ENCODE data around the gene HTT.

Gene HTT

GRCh38 chr4:3200423-3201090 lies 126.1 kb downstream of the HTT start:
- DNase-seq (ENCODE audit: low read depth), result no peak

GRCh38 chr4:3201718-3202702 lies 127.5 kb downstream of the HTT start:
- no peak for DNase-seq (ENCODE audit: low read depth)

DNA sequence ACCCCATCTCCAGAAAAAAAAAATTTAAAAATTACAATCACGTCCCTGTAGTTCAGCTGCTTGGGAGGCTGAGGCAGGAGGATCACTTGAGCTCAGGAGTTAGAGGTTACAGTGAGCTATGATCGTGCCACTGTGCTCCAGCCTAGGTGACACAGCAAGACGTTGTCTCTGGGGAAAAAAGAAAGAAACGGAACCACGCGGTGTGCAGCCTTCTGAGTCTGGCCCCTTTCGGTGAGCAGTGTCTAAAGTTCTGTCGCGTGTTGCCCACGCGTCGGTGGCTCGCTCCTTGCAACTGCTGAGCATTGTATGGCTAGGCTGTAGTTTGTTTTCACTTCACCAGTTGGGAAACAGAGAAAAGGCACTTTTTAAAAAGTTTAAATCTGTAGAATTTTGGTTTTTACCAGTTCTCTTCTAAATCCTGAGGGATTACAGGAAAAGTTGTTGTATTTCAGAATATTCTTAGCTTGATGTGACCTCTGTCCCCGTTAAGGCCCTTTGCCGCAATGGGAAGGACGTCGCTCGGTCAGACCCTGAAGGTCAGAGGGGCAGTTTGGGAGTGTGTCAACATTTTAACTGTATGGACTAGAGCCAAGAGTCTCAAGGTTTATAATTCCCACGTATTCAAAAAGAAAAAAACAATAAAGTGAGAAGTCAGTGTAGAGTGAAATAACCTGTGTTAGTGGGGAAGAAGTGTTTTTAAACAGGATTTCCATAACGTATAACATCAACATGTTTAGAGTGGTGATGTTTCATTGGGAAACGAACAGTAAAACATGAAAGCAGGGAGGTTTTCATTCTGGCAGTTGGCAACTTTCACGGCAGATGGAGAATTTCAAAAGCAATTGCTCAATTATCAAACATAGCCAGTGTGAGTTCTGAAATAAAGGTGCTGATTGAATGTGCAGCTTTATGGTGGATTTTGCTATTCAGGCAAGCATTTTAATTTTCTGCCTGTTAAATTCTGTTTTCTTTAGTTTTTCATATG lies 128.6 kb downstream of the HTT start:
- no peak for DNase-seq (ENCODE audit: low read depth)

DNA sequence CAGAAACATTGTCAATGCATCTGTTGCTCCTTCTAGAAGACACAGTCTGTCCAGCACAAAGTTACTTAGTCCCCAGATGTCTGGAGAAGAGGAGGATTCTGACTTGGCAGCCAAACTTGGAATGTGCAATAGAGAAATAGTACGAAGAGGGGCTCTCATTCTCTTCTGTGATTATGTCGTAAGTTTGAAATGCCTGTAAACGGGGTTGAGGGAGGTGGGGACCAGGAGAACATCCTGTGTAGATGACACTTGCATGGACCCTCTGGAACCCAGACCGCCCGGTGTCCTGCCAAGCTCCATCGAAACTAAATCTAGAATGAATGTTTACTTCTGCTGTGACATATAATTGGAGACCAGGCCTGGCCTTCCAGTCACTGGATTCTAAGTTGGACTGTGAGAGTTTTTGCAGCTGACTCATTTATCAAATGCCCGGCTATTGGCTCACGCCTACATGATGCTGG lies 129.5 kb downstream of the HTT start:
- DNase-seq (ENCODE audit: low read depth), result no peak

GRCh38 chr4:3205995-3206394 lies 131.5 kb downstream of the HTT start:
- DNase-seq (ENCODE audit: low read depth), result no peak

DNA sequence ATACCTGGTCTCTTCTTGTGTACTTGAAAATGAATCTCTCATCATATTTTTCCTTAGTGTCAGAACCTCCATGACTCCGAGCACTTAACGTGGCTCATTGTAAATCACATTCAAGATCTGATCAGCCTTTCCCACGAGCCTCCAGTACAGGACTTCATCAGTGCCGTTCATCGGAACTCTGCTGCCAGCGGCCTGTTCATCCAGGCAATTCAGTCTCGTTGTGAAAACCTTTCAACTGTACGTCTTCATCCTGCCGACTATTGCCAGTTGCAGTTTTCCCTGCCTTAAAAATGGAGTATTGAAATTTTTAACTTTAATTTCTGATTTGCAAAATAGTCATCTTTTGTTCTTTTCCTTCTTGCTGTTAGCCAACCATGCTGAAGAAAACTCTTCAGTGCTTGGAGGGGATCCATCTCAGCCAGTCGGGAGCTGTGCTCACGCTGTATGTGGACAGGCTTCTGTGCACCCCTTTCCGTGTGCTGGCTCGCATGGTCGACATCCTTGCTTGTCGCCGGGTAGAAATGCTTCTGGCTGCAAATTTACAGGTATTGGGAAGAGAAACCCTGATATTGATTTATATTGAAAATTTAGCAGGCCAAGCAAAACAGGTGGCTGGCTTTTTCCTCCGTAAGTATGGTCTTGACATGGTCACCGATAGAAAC lies 132.1 kb downstream of the HTT start:
- no peak for DNase-seq (ENCODE audit: low read depth)

GRCh38 chr4:3207531-3208037 lies 133.1 kb downstream of the HTT start:
- no peak for DNase-seq (ENCODE audit: low read depth)

- DNase-seq (ENCODE audit: low read depth), result no peak
Observed at GRCh38 chr4:3208826-3209225, 134.3 kb downstream of the HTT start.

- DNase-seq (ENCODE audit: low read depth), result no peak
Observed at GRCh38 chr4:3209551-3210325, 135.3 kb downstream of the HTT start.

DNA sequence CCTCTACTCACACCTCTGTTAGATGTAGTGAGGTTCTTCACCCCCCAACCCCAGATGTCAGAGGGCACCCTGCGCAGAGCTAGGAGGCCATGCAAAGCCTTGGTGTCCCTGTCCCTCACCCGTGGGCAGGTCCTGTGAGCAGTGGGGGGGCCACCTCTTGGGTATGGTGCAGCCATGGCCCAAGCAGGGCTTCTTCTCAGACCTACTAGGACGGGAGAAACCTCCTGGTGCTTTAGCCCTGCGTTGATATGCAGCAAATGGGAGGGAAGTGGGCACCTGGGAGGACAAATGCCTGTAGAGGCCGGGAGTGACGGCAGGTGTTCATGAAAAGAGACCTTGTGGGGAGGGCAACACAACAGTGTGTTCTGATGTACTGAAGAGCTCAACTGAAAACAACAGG lies 136.0 kb downstream of the HTT start:
- no peak for DNase-seq (ENCODE audit: low read depth)

GRCh38 chr4:3211866-3212265 lies 137.4 kb downstream of the HTT start:
- no peak for DNase-seq (ENCODE audit: low read depth)

GRCh38 chr4:3212391-3213105 lies 138.1 kb downstream of the HTT start:
- DNase-seq (ENCODE audit: low read depth), result no peak

DNA sequence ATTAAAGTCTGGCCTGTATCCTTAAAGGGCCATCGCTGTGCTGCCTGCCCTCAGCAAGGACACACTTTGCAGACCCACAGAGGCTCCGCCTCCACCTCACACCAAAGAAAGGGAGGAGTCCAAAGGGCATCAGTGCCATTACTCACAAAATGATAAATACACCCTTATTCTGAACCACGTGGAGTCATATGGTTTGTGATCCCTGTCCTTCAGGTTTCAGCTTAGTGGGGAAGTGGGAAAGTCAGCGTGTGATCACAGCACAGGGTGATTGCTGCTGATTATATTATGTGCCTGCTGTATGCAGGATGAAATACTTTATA lies 138.6 kb downstream of the HTT start:
- no peak for DNase-seq (ENCODE audit: low read depth)

- no peak for DNase-seq (ENCODE audit: low read depth)
Observed at GRCh38 chr4:3213661-3214250, 139.3 kb downstream of the HTT start.

- DNase-seq (ENCODE audit: low read depth), result no peak
Observed at GRCh38 chr4:3215256-3215655, 140.8 kb downstream of the HTT start.

DNA sequence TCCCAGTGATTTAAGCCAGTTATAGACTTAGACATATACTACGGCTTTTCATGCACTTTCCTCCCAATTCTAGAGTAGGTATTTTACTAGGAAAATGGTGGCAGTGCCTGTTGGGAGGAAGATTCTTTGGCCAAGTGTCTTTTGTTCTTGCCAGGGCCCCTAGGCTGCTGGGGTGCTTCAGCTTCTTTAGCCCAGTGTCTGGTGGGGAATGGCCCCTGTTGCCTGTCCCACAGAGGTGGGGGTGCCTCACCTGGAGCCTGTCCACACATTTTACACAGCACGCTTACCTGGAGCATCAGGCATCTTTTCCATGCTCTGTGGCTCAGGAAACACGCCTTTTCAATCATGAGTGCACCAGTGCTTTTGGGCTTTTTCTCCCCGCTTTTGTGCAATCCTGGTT lies 141.3 kb downstream of the HTT start:
- no peak for DNase-seq (ENCODE audit: low read depth)

GRCh38 chr4:3217266-3217665 lies 142.8 kb downstream of the HTT start:
- DNase-seq (ENCODE audit: low read depth), result no peak

GRCh38 chr4:3217771-3218170 lies 143.3 kb downstream of the HTT start:
- no peak for DNase-seq (ENCODE audit: low read depth)

Data from stimulated activated CD8-positive, alpha-beta memory T cell treated with anti-CD3 and anti-CD28 coated beads, Interleukin-15, amount 100 ng/mL, for 24 hours (primary cell).